Astrocyte (in vitro differentiated cells and primary cell): ENCODE measurements around the gene AQP12A. TPM values are rescaled to one million over a fixed set of nuclear protein-coding genes. Genes with fewer than 3 reads are reported as not detected.

ENCODE experiments used
- DNase-seq: peaks from one replicate; pipeline ENCODE4 v3.0.0-alpha.2; 2010; ENCODE audit warnings: low read depth
- FAIRE-seq: peaks from 2 replicates; lab custom pipeline; 2011; peaks lifted over from hg19 to GRCh38; lab: Jason Lieb, UNC
- H2AFZ ChIP-seq: 2 replicates; pipeline ENCODE4 v1.6.0; 2012; ENCODE audit warnings: low read depth, low read length, inconsistent platforms
- H3K27ac ChIP-seq: 2 replicates; pipeline ENCODE4 v1.5.1; 2011; ENCODE audit warnings: low read depth, low read length, inconsistent platforms
- H3K27me3 ChIP-seq: 2 replicates; pipeline ENCODE4 v1.6.0; 2011; ENCODE audit warnings: low read length, inconsistent platforms; ENCODE audit not compliant: insufficient read depth
- H3K36me3 ChIP-seq: 2 replicates; pipeline ENCODE4 v1.5.1; 2011; ENCODE audit warnings: low read length, inconsistent platforms; ENCODE audit not compliant: insufficient read depth
- H3K4me1 ChIP-seq: 2 replicates; pipeline ENCODE4 v1.5.1; 2011; ENCODE audit warnings: low read length, inconsistent platforms; ENCODE audit not compliant: insufficient read depth
- H3K4me2 ChIP-seq: 2 replicates; pipeline ENCODE4 v1.6.0; 2012; ENCODE audit warnings: low read length, inconsistent platforms
- H3K4me3 ChIP-seq: 2 replicates; pipeline ENCODE4 v1.5.1; 2011; ENCODE audit warnings: low read depth, mild to moderate bottlenecking, low read length, inconsistent platforms; ENCODE audit not compliant: insufficient read depth
- H3K79me2 ChIP-seq: 2 replicates; pipeline ENCODE4 v1.6.0; 2012; ENCODE audit warnings: mild to moderate bottlenecking, low read length, inconsistent platforms; ENCODE audit not compliant: insufficient read depth
- H3K9ac ChIP-seq: 2 replicates; pipeline ENCODE4 v1.6.0; 2012; ENCODE audit warnings: mild to moderate bottlenecking, low read length, inconsistent platforms
- H3K9me3 ChIP-seq: 2 replicates; pipeline ENCODE4 v1.5.1; 2012; ENCODE audit warnings: low read depth, mild to moderate bottlenecking, low read length, inconsistent platforms; ENCODE audit not compliant: insufficient read depth
- H4K20me1 ChIP-seq: 2 replicates; pipeline ENCODE4 v1.6.0; 2012; ENCODE audit warnings: low read length, inconsistent platforms; ENCODE audit not compliant: insufficient read depth
- H3K27ac Mint-ChIP-seq: one replicate; pipeline ENCODE4 v1.8.0; 2021; ENCODE audit warnings: mild to moderate bottlenecking, mixed read lengths; ENCODE audit not compliant: unreplicated experiment
- H3K27me3 Mint-ChIP-seq: one replicate; pipeline ENCODE4 v1.8.0; 2021; ENCODE audit warnings: low read depth, mixed read lengths; ENCODE audit not compliant: unreplicated experiment
- H3K36me3 Mint-ChIP-seq: one replicate; pipeline ENCODE4 v1.8.0; 2021; ENCODE audit warnings: low read depth, mixed read lengths; ENCODE audit not compliant: unreplicated experiment
- H3K4me1 Mint-ChIP-seq: one replicate; pipeline ENCODE4 v1.8.0; 2021; ENCODE audit warnings: low read depth, mixed read lengths; ENCODE audit not compliant: unreplicated experiment
- H3K4me3 Mint-ChIP-seq: one replicate; pipeline ENCODE4 v1.8.0; 2021; ENCODE audit warnings: mild to moderate bottlenecking, moderate library complexity, mixed read lengths; ENCODE audit not compliant: unreplicated experiment
- H3K9me3 Mint-ChIP-seq: one replicate; pipeline ENCODE4 v1.8.0; 2021; ENCODE audit warnings: mild to moderate bottlenecking, mixed read lengths; ENCODE audit not compliant: unreplicated experiment
- CTCF ChIP-seq: IDR thresholded peaks from 2 replicates; pipeline ENCODE4 v1.5.1; 2011; ENCODE audit warnings: low read depth, mild to moderate bottlenecking, inconsistent platforms, low read length, moderate library complexity; ENCODE audit not compliant: insufficient read depth
- EZH2 ChIP-seq: IDR thresholded peaks from 2 replicates; pipeline ENCODE4 v1.6.1; 2012; ENCODE audit warnings: mild to moderate bottlenecking, low read length, inconsistent platforms; ENCODE audit not compliant: insufficient read depth
- total RNA-seq: library from RNA; stranded (reverse); gene quantifications from 2 replicates; pipeline ENCODE4 v1.2.1, GENCODE V29; 2021

The AQP12A gene
- total RNA-seq, 1 donor from 2014 or later: not detected

- Histone ChIP-seq H3K27ac (no peak overlapping the region), H3K9ac (no peak overlapping the region), H2AFZ (no peak overlapping the region), H3K4me3 (no peak overlapping the region), H3K36me3 (no peaks in the 10 kb centered on the region), H3K9me3 (no peaks in the 10 kb centered on the region), H3K4me1 (no peaks in the 10 kb centered on the region), H3K27me3 (peaks cover 2% of the 10 kb centered on the region), H3K4me2 (no peak overlapping the region), H3K79me2 (no peaks in the 10 kb centered on the region), H4K20me1 (no peaks in the 10 kb centered on the region)
- Mint-ChIP-seq H3K4me3 (no peak overlapping the region), H3K27ac (no peak overlapping the region), H3K4me1 (peaks cover 1% of the 10 kb centered on the region), H3K9me3 (no peaks in the 10 kb centered on the region), H3K36me3 (no peaks in the 10 kb centered on the region), H3K27me3 (peaks cover 19% of the 10 kb centered on the region)
- FAIRE-seq (no peak), DNase-seq (no peak)
- TF ChIP-seq CTCF: no peak
- TF ChIP-seq EZH2: no peak
Measured at GRCh38 chr2:240733803-240734495, 42.3 kb downstream of the AQP12A start.

GRCh38 chr2:240734756-240735155 is 43.1 kb downstream of the AQP12A start:
- Histone ChIP-seq H3K36me3 (no peaks in the 10 kb centered on the region), H3K9me3 (no peaks in the 10 kb centered on the region), H3K27me3 (peaks cover 2% of the 10 kb centered on the region), H3K27ac (no peak overlapping the region), H3K79me2 (no peaks in the 10 kb centered on the region), H3K9ac (no peak overlapping the region), H2AFZ (no peak overlapping the region), H3K4me1 (no peaks in the 10 kb centered on the region), H3K4me2 (no peak overlapping the region), H3K4me3 (no peak overlapping the region), H4K20me1 (no peaks in the 10 kb centered on the region)
- Mint-ChIP-seq H3K27me3 (peaks cover 16% of the 10 kb centered on the region), H3K36me3 (no peaks in the 10 kb centered on the region), H3K9me3 (no peaks in the 10 kb centered on the region), H3K27ac (no peak overlapping the region), H3K4me3 (no peak overlapping the region), H3K4me1 (peaks cover 1% of the 10 kb centered on the region)
- DNase-seq (no peak), FAIRE-seq (no peak)
- no peak for TF ChIP-seq EZH2
- TF ChIP-seq CTCF: no peak

GRCh38 chr2:240735476-240735875 is 43.8 kb downstream of the AQP12A start:
- Mint-ChIP-seq H3K4me3 (no peak overlapping the region), H3K27me3 (peaks cover 12% of the 10 kb centered on the region), H3K36me3 (no peaks in the 10 kb centered on the region), H3K9me3 (no peaks in the 10 kb centered on the region), H3K4me1 (peaks cover 1% of the 10 kb centered on the region), H3K27ac (no peak overlapping the region)
- H3K4me1 ChIP-seq: no peaks in the 10 kb centered on the region
- H3K79me2 ChIP-seq: no peaks in the 10 kb centered on the region
- no peak overlapping the region for H3K4me3 ChIP-seq
- FAIRE-seq (no peak), DNase-seq (no peak)
- no peak overlapping the region for H3K4me2 ChIP-seq
- no peaks in the 10 kb centered on the region for H3K36me3 ChIP-seq
- no peak for TF ChIP-seq EZH2
- no peak for TF ChIP-seq CTCF
- no peaks in the 10 kb centered on the region for H4K20me1 ChIP-seq
- H3K27me3 ChIP-seq: peaks cover 2% of the 10 kb centered on the region
- no peak overlapping the region for H3K27ac ChIP-seq
- no peaks in the 10 kb centered on the region for H3K9me3 ChIP-seq
- H3K9ac ChIP-seq: no peak overlapping the region
- H2AFZ ChIP-seq: no peak overlapping the region
